ENCODE results near the gene CD109. TPM values are rescaled to one million over a fixed set of nuclear protein-coding genes. Genes with fewer than 3 reads are reported as not detected.

The CD109 gene
- total and polyA plus RNA-seq, 10 of the 15 experiments (the other 5 are each of a cell fraction or from before 2014, with no cell fraction given) = 0.27 to 4.4 (median 2.1) TPM

DNA sequence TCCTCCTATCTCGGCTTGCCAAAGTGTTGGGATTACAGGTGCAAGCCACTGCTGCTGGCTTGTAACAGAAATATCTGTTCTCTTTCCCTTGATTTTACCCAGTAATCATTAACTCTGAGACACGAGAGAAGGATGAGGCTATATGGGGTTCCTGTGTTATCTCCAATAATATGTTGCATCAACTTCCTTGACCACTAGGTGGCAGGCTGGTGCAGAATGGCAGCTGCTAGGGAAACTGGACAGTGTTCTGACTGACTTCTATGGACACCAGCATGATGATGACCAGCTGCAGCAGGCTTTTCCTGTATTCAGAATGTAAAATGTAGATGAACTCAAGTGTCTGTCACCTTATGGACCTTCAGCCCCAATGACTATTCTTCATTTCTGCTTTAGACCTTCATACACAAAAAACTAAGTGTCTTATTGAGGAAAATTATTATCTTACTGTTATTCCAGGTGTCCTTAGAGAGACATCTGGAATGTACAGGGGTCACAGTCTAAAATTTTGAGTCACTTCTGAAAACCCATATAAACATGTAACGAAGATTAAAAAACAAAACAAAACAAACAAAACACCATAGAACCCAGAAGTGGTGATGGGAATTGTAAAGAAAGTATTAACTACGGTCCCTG, 20.4 kb upstream of the CD109 start (continued):
- TF ChIP-seq, protein P1, sequence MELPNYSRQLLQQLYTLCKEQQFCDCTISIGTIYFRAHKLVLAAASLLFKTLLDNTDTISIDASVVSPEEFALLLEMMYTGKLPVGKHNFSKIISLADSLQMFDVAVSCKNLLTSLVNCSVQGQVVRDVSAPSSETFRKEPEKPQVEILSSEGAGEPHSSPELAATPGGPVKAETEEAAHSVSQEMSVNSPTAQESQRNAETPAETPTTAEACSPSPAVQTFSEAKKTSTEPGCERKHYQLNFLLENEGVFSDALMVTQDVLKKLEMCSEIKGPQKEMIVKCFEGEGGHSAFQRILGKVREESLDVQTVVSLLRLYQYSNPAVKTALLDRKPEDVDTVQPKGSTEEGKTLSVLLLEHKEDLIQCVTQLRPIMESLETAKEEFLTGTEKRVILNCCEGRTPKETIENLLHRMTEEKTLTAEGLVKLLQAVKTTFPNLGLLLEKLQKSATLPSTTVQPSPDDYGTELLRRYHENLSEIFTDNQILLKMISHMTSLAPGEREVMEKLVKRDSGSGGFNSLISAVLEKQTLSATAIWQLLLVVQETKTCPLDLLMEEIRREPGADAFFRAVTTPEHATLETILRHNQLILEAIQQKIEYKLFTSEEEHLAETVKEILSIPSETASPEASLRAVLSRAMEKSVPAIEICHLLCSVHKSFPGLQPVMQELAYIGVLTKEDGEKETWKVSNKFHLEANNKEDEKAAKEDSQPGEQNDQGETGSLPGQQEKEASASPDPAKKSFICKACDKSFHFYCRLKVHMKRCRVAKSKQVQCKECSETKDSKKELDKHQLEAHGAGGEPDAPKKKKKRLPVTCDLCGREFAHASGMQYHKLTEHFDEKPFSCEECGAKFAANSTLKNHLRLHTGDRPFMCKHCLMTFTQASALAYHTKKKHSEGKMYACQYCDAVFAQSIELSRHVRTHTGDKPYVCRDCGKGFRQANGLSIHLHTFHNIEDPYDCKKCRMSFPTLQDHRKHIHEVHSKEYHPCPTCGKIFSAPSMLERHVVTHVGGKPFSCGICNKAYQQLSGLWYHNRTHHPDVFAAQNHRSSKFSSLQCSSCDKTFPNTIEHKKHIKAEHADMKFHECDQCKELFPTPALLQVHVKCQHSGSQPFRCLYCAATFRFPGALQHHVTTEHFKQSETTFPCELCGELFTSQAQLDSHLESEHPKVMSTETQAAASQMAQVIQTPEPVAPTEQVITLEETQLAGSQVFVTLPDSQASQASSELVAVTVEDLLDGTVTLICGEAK (IDR thresholded peaks at IDR 0.05; ENCODE audit: borderline replicate concordance) = no peak
- no peak for TF ChIP-seq NR2C1 (IDR thresholded peaks at IDR 0.05)
- no peak for TF ChIP-seq NR2F1 (conservative IDR thresholded peaks at IDR 0.05)
- peak; percentile 92 for TF ChIP-seq RAD21 (IDR thresholded peaks at IDR 0.05; ENCODE audit: insufficient read depth, low read depth, low read length)
- TF ChIP-seq, protein P2, sequence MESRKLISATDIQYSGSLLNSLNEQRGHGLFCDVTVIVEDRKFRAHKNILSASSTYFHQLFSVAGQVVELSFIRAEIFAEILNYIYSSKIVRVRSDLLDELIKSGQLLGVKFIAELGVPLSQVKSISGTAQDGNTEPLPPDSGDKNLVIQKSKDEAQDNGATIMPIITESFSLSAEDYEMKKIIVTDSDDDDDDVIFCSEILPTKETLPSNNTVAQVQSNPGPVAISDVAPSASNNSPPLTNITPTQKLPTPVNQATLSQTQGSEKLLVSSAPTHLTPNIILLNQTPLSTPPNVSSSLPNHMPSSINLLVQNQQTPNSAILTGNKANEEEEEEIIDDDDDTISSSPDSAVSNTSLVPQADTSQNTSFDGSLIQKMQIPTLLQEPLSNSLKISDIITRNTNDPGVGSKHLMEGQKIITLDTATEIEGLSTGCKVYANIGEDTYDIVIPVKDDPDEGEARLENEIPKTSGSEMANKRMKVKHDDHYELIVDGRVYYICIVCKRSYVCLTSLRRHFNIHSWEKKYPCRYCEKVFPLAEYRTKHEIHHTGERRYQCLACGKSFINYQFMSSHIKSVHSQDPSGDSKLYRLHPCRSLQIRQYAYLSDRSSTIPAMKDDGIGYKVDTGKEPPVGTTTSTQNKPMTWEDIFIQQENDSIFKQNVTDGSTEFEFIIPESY (IDR thresholded peaks at IDR 0.05) = no peak
- no peak for TF ChIP-seq EED (IDR thresholded peaks at IDR 0.05; ENCODE audit: low read depth)
- TF ChIP-seq TCF12 (IDR thresholded peaks at IDR 0.05; ENCODE audit: low read depth, low read length) = 0 out of 2 replicates have a peak, but pooled peaks have one; percentile 20
- TF ChIP-seq DPF2 (IDR thresholded peaks at IDR 0.05) = no peak
- TF ChIP-seq JUND (IDR thresholded peaks at IDR 0.05; ENCODE audit: low read depth, low read length) = no peak
- TF ChIP-seq, protein P3, sequence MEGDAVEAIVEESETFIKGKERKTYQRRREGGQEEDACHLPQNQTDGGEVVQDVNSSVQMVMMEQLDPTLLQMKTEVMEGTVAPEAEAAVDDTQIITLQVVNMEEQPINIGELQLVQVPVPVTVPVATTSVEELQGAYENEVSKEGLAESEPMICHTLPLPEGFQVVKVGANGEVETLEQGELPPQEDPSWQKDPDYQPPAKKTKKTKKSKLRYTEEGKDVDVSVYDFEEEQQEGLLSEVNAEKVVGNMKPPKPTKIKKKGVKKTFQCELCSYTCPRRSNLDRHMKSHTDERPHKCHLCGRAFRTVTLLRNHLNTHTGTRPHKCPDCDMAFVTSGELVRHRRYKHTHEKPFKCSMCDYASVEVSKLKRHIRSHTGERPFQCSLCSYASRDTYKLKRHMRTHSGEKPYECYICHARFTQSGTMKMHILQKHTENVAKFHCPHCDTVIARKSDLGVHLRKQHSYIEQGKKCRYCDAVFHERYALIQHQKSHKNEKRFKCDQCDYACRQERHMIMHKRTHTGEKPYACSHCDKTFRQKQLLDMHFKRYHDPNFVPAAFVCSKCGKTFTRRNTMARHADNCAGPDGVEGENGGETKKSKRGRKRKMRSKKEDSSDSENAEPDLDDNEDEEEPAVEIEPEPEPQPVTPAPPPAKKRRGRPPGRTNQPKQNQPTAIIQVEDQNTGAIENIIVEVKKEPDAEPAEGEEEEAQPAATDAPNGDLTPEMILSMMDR (IDR thresholded peaks at IDR 0.05 in 2 of 3, conservative IDR thresholded peaks at IDR 0.05 in 1 of 3; ENCODE audit: control insufficient read depth in 2 of 3, extremely low read depth in 1 of 3, insufficient read depth in 1 of 3, low read depth in 3 of 3, low read length in 3 of 3) = peak; percentile 86 to 94 (median 90)
